Measurements from ENCODE around the gene ANAPC16.
"Not testable (repeated sequence)": the region's sequence is repeated elsewhere in the genome, so short reads cannot be mapped to it uniquely, and the experiment has no call there.

The ANAPC16 gene

GRCh38 chr10:72215611-72216549 is at the start of gene ANAPC16, which contains the start of gene ASCC1:
Gene ANAPC16, plus strand, starts transcription at chr10:72216012. Its CDS starts 7,903 bp downstream, at chr10:72223915.
Gene ASCC1, minus strand, starts transcription at chr10:72216276. Its CDS starts 2,978 bp downstream, at chr10:72213298.
- DNase-seq, result peak; percentile 90

DNA sequence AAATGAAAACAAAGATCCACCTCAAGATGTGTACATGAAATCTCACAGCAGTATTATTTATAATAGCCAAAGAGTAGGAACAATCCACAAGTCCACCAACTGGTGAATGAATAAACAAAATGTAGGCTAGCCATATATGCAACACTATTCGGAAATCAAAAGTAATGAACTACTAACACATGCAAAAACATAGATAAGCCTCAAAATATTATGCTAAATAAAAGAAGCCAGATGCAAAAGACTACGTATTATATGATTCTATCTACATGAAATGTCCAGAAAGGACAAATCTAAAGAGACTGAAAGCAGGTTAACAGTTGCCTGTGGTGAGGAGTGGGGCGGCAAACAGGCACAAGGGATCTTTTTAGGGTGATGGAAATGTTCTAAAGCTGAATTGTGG is 48.7 kb upstream of the ANAPC16 start:
- DNase-seq, result no peak

GRCh38 chr10:72170263-72170662 is 45.5 kb upstream of the ANAPC16 start:
- DNase-seq, result no peak

DNA sequence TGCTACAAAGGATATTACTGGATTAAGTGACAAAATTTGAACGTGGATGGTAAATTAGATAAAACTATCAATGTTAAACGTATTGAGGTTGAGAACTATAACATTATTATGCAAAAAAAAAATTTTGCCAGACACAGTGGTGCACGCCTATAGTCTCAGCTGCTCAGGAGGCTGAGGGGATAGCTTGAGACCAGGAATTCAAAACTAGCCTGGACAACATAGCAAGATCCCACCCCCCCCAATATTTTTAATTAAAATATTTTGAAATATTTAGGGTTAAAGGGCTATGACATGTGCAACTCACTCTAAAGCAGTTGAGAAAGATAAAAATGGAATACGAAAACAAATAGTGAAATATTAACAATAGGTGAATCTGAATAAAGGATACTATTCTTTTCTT is 45.1 kb upstream of the ANAPC16 start:
- no peak for DNase-seq

GRCh38 chr10:72171175-72171630 is 44.6 kb upstream of the ANAPC16 start:
- no peak for DNase-seq

DNA sequence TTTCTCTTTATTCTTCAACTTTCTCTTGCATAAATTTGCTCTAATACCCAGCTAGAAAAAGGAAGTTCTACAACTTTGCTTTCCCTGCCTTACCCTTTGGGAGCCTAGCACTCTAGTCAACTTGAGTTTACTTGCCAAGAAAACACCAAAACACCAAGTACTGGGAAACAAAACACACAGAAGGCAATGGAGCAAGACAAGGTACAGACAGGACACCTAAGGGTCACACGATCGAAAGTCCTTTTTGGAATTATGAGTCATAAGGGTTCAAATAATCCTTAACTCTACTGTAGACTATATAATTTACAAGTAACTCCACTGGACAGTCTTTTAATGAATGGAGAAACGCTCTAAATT is 42.6 kb upstream of the ANAPC16 start:
- DNase-seq, result no peak

- no peak for DNase-seq
Measured at GRCh38 chr10:72173619-72174296, 42.1 kb upstream of the ANAPC16 start.

GRCh38 chr10:72174297-72174662 is 41.5 kb upstream of the ANAPC16 start:
- no peak for DNase-seq

- no peak for DNase-seq
Measured at GRCh38 chr10:72175149-72175548, 40.7 kb upstream of the ANAPC16 start.

GRCh38 chr10:72176701-72177100 is 39.1 kb upstream of the ANAPC16 start:
- DNase-seq, result no peak

GRCh38 chr10:72177454-72177853 is 38.4 kb upstream of the ANAPC16 start:
- no peak for DNase-seq

GRCh38 chr10:72184156-72184555 is 31.7 kb upstream of the ANAPC16 start:
- DNase-seq, result no peak

- DNase-seq, result no peak
Measured at GRCh38 chr10:72186258-72186981, 29.4 kb upstream of the ANAPC16 start.

- DNase-seq, result no peak
Measured at GRCh38 chr10:72186982-72187330, 28.9 kb upstream of the ANAPC16 start.

- DNase-seq, result no peak
Measured at GRCh38 chr10:72194949-72195348, 20.9 kb upstream of the ANAPC16 start.

DNA sequence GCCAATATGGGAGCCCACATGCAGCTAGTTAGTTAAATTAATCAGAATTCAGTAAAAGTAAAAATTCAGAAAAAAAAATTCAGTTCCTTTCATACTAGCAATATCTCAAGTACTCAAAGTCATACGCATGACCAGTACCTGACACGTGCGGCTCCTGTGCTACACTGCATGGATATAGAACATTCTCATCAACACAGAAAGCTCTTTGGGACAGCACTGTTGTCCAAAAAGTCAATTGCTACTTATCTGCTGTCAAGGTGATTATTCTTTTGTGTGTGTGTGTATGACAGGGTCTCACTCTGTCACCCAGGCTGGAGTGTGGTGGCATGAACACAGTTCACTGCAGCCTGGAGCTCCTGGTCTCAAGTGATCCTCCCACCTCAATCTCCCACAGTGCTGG is 14.9 kb upstream of the ANAPC16 start:
- no peak for DNase-seq

GRCh38 chr10:72201293-72201692 is 14.5 kb upstream of the ANAPC16 start:
- no peak for DNase-seq

GRCh38 chr10:72204296-72204695 is 11.5 kb upstream of the ANAPC16 start:
- DNase-seq, result no peak

- DNase-seq, result no peak
Measured at GRCh38 chr10:72204724-72205123, 11.1 kb upstream of the ANAPC16 start.

DNA sequence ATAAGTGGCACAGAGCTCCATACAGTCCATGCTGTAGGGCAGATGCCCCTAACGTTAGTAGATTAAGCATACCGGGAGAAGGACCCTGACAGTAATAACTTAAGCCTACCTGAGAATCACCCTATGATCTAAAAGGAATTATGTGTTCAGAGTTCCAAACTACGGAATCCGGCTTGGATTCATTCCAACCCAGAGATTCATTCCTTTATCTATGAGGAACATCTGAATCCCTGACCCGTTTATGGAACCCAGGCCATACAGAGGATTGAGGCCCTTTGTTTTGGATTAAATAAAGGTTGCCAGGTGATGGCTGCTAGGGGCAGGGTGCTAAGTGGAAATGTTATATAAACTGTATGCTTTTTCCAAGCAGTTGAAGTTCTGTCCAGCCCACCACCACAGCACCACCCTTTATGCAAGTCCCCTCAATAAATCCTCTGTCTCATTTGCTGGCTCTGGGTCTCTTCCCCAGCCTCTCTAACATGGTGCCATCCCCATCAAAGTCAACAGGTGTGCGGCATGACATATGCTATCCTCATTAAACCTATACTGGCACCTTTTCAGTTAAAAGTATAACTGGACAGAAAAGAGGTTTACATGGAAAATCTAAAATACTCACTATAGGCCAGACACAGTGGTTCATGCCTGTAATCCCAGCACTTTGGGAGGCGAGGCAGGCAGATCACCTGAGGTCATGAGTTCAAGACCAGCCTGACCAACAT is 9.1 kb upstream of the ANAPC16 start:
- DNase-seq, result peak; percentile 54

DNA sequence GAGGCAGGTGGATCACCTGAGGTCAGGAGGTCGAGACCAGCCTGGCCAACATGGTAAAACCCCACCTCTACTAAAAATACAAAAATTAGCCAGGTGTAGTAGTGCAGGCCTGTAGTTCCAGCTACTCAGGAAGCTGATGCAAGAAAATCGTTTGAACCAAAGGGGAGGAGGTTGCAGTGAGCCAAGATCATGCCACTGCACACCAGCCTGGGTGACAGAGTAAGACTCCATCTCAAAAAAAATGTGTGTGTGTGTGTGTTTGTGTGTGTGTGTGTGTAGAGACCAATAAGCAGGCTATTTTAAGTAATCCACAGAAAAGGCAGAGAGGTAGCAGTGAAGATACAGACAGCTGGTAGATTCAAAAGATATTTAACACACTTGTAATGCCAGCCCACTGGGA is 7.3 kb upstream of the ANAPC16 start:
- DNase-seq, result not testable (repeated sequence)

DNA sequence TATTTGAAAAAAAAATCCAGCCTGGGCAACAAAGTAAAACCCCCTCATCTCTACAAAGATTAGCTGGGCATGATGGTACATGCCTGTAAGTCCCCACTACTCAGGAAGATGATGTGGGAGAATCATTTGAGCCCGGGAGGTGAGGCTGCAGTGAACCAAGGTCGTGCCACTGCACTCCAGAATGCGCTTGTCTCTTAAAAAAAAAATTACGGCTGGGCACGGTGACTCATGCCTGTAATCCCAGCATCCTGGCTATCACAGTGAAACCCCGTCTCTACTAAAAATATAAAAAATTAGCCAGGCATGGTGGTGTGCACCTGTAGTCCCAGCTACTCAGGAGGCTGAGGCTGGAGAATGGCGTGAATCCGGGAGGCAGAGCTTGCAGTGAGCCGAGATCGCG is 4.4 kb upstream of the ANAPC16 start:
- not testable (repeated sequence) for DNase-seq

GRCh38 chr10:72211832-72212231 is 4.0 kb upstream of the ANAPC16 start:
- DNase-seq, result not testable (repeated sequence)
